Measurements from ENCODE around the gene OR4F15.

DNA sequence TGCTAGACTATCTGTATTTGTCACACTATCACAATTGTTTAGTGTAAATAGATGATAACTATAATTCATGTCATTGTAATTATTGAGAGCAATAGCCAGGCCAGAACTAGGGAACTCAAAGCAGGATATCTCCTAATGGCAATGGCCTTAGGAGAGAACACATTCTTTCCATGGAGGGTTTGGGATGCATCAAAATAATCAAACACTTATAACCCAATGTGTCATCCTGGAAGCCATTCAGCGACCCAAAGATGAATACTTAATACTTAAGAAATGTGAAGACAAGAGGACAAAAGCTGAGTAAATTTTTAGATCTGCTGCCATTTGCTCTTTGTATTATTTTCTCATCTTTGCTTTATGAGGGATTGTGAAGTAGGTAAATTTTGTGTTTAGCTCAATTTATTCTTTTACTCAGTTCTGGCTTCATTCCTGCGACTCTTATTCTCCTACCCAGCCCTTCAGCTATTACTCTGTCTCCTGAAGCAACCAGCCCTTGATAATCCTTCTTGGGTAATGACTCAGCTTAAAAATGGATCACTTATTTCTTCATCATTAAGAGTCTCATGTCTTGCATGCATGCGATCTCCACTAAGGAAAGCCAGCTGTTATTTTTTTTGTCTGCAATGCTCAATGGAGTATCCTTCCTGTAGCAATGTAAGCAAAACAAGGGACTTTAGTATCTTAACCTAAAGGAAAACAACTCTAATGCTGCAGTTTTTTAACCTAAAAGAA lies 2.0 kb downstream of the OR4F15 start:
- TF ChIP-seq, protein P1, sequence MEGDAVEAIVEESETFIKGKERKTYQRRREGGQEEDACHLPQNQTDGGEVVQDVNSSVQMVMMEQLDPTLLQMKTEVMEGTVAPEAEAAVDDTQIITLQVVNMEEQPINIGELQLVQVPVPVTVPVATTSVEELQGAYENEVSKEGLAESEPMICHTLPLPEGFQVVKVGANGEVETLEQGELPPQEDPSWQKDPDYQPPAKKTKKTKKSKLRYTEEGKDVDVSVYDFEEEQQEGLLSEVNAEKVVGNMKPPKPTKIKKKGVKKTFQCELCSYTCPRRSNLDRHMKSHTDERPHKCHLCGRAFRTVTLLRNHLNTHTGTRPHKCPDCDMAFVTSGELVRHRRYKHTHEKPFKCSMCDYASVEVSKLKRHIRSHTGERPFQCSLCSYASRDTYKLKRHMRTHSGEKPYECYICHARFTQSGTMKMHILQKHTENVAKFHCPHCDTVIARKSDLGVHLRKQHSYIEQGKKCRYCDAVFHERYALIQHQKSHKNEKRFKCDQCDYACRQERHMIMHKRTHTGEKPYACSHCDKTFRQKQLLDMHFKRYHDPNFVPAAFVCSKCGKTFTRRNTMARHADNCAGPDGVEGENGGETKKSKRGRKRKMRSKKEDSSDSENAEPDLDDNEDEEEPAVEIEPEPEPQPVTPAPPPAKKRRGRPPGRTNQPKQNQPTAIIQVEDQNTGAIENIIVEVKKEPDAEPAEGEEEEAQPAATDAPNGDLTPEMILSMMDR (conservative IDR thresholded peaks at IDR 0.05; ENCODE audit: low read depth, low read length) = no peak
- no peak for TF ChIP-seq EZH2 (IDR thresholded peaks at IDR 0.05; ENCODE audit: low read length, unreplicated experiment)

All from PC-3 (cell line).